Suprapubic skin (tissue), 4 donors: ENCODE results near the gene C1orf87.

Source experiments
- CTCF ChIP-seq, 2 donors: fragments of 200-600 bp in 1 of 2; fragments of 450-650 bp in 1 of 2; sonication (generic) in 1 of 2; IDR thresholded peaks; one replicate each; pipeline ENCODE4 v1.5.1; 2016 to 2019; ENCODE audit warnings: antibody characterized with exemption in 2 of 2, mild to moderate bottlenecking in 1 of 2, moderate library complexity in 1 of 2
- EP300 ChIP-seq: sonication (generic); formaldehyde crosslinking; IDR thresholded peaks from one replicate; pipeline ENCODE4 v1.6.1; 2017; ENCODE audit warnings: antibody characterized with exemption
- POLR2AphosphoS5 ChIP-seq, 3 donors: sonication (generic); formaldehyde crosslinking; IDR thresholded peaks; one replicate each; pipeline ENCODE4 v1.6.1; 2017; ENCODE audit warnings: antibody characterized with exemption in 3 of 3

- TF ChIP-seq CTCF (IDR thresholded peaks at IDR 0.05) (no peak), EP300 (no peak), POLR2AphosphoS5 (IDR thresholded peaks at IDR 0.05) (no peak)
Measured at GRCh38 chr1:60113028-60113427, 39.5 kb upstream of the C1orf87 start.
